ENCODE data around the gene GBP7. TPM values are rescaled to one million over a fixed set of nuclear protein-coding genes. Genes with fewer than 3 reads are reported as not detected.

Gene GBP7
- total and polyA plus RNA-seq, 8 donors = 0.09 TPM; not detected in 7

DNA sequence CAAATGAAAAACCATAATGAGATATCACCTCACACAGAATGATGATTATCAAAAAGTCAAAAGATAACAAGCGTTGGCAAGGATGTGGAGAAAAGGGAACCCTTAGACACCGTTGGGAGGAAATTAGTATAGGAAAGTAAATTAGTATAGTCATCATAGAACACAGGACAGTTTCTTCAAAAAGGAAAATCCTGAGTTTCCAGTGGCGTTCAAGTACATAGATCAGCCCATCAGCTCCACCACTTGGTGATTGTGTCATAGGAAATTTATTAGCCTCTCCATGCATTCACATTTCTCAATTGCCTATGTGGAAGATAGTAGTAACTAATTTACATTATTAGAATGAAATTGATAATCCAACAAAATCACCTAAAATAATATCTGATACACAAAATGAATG, 29.1 kb downstream of the GBP7 start:
- 68 to 83% methylated on average over 3 of the region's 3 CpGs for WGBS, 2 donors
- Histone ChIP-seq H3K27ac (no peak overlapping the region), H3K4me3 (no peak overlapping the region), H3K4me1 (no peaks in the 10 kb centered on the region), H3K9me3 (no peaks in the 10 kb centered on the region), H3K36me3 (no peaks in the 10 kb centered on the region), H3K27me3 (no peaks in the 10 kb centered on the region)
- no peak for FAIRE-seq
- no peak for ATAC-seq
- intact Hi-C loops (cut with DNase I) = no loop called here
- DNase-seq = no peak
- TF ChIP-seq, protein P1, sequence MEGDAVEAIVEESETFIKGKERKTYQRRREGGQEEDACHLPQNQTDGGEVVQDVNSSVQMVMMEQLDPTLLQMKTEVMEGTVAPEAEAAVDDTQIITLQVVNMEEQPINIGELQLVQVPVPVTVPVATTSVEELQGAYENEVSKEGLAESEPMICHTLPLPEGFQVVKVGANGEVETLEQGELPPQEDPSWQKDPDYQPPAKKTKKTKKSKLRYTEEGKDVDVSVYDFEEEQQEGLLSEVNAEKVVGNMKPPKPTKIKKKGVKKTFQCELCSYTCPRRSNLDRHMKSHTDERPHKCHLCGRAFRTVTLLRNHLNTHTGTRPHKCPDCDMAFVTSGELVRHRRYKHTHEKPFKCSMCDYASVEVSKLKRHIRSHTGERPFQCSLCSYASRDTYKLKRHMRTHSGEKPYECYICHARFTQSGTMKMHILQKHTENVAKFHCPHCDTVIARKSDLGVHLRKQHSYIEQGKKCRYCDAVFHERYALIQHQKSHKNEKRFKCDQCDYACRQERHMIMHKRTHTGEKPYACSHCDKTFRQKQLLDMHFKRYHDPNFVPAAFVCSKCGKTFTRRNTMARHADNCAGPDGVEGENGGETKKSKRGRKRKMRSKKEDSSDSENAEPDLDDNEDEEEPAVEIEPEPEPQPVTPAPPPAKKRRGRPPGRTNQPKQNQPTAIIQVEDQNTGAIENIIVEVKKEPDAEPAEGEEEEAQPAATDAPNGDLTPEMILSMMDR (IDR thresholded peaks at IDR 0.05) = no peak

DNA sequence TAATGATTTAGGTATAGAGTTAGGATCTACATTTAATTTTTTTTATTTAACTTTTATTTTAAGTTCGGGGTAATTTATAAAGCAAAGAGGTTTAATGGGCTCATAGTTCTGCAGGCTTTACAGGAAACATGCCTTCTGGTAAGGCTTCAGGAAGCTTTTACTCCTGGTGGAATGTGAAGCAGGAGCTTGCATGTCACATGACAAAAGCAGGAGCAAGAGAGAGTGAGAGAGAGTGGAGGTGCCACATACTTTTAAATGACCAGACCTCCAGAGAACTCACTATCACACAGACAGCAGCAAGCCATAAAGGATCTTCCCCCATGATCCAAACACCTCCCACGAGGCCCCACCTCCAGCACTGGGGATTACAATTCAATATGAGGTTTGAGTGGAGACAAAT, 32.3 kb downstream of the GBP7 start:
- intact Hi-C loops (cut with DNase I) = no loop called here
- no peak for ATAC-seq
- Histone ChIP-seq H3K9me3 (no peaks in the 10 kb centered on the region), H3K36me3 (no peaks in the 10 kb centered on the region), H3K4me1 (no peaks in the 10 kb centered on the region), H3K27ac (no peak overlapping the region), H3K4me3 (no peak overlapping the region), H3K27me3 (no peaks in the 10 kb centered on the region)
- FAIRE-seq = no peak
- WGBS, 2 donors = 58 to 73% methylated on average over 2 of the region's 2 CpGs
- DNase-seq = no peak
- TF ChIP-seq, protein P1 (IDR thresholded peaks at IDR 0.05) = no peak

DNA sequence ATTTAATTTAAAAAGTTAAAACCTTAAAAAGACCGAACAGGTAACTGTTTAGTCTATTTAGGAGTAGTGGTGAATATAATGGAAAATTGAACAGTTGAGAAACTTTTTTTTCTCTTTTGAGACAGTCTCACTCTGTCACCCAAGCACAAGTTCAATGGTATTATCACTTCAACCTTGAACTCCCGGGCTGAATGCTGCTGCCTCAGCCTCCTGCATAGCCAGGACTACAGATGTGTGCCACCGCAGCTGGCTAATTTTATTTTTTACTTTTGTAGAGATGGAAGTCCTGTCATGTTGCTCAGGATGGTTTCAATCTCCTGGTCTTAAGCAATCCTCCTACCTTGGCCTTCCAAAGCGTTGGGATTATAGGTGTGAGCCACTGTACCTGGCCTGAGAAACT, 33.6 kb downstream of the GBP7 start:
- H3K4me3 ChIP-seq = no peak overlapping the region
- H3K27me3 ChIP-seq = no peaks in the 10 kb centered on the region
- no peaks in the 10 kb centered on the region for H3K9me3 ChIP-seq
- DNase-seq = no peak
- H3K27ac ChIP-seq = no peak overlapping the region
- FAIRE-seq = no peak
- TF ChIP-seq, protein P1 (IDR thresholded peaks at IDR 0.05) = no peak
- H3K4me1 ChIP-seq = no peaks in the 10 kb centered on the region
- intact Hi-C loops (cut with DNase I) = no loop called here
- H3K36me3 ChIP-seq = no peaks in the 10 kb centered on the region
- 64 to 76% methylated on average over 4 of the region's 4 CpGs for WGBS, 2 donors
- no peak for ATAC-seq

DNA sequence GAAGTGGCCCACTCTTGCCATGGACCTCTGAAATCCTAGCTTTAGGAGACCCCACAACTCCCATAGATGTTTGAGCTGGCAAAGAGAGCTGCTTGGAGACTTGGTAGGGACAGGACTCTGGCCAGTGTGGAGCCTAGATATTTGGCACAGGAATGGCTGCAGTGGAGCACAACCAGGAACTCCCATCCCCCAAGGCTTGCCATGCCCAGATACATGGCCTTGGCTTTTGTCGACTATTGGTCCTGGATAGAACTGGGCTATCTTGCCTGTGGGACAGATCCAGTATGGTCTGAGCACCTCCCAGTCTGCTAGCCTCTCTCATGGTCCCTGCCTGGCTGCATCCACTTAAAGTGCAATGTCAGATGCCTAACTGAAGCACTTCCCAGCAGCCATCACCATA, 42.1 kb downstream of the GBP7 start:
- Histone ChIP-seq H3K9me3 (no peaks in the 10 kb centered on the region), H3K27me3 (no peaks in the 10 kb centered on the region), H3K4me1 (peaks cover 0 to 7% (median 5%) of the 10 kb centered on the region in 3 donors), H3K4me3 (no peak overlapping the region), H3K27ac (no peak overlapping the region), H3K36me3 (no peaks in the 10 kb centered on the region)
- TF ChIP-seq, protein P1 (IDR thresholded peaks at IDR 0.05) = no peak
- intact Hi-C loops (cut with DNase I) = no loop called here
- DNase-seq (no peak), FAIRE-seq (no peak), ATAC-seq (no peak)
- 40 to 45% methylated on average over 1 of the region's 1 CpG for WGBS, 2 donors

DNA sequence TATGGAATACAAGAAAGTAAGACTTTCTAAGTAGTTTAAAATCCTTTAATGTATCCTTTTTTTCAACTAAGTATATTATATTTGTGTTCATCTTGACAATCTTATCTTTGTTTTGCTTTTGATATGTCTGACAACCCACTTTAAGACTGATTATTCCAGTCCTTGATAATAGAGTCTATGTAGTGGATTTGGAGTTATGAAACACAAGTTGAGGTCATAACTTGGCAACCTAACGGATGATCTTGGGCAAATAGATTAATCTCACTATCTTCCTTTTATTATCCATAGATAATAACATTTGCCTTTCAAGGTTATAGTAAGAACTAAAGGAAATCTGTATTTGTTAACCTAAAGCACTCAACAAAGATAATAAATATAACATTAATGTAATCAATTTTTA, 45.1 kb downstream of the GBP7 start:
- intact Hi-C loops (cut with DNase I) = no loop called here
- ATAC-seq (no peak), DNase-seq (no peak), FAIRE-seq (no peak)
- H3K4me3 ChIP-seq = no peak overlapping the region
- H3K27ac ChIP-seq = no peak overlapping the region
- TF ChIP-seq, protein P1 (IDR thresholded peaks at IDR 0.05) = no peak
- no peaks in the 10 kb centered on the region for H3K9me3 ChIP-seq
- no peaks in the 10 kb centered on the region for H3K27me3 ChIP-seq
- no peaks in the 10 kb centered on the region for H3K36me3 ChIP-seq
- H3K4me1 ChIP-seq = peaks cover 0 to 7% (median 5%) of the 10 kb centered on the region in 3 donors
- WGBS, 2 donors = 13 to 29% methylated on average over 1 of the region's 1 CpG
